ENCODE results near the gene SHISA9. TPM values are rescaled to one million over a fixed set of nuclear protein-coding genes. Genes with fewer than 3 reads are reported as not detected.

The SHISA9 gene
- polyA plus RNA-seq, 1 donor: 2.7 TPM

- Histone ChIP-seq H3K4me1 (ENCODE audit: control insufficient read depth, insufficient read depth, low read length) (no peaks in the 10 kb centered on the region), H3K27me3 (ENCODE audit: control insufficient read depth, insufficient read depth, low read length) (no peaks in the 10 kb centered on the region), H3K36me3 (ENCODE audit: control insufficient read depth, insufficient read depth, low read length) (no peaks in the 10 kb centered on the region), H3K27ac (ENCODE audit: low read length) (no peak overlapping the region), H3K4me3 (ENCODE audit: low read length) (no peak overlapping the region), H3K9me3 (ENCODE audit: control insufficient read depth, low read depth, low read length) (no peaks in the 10 kb centered on the region)
- WGBS (ENCODE audit: insufficient coverage, low lambda C conversion rate): 58% methylated on average over 3 of the region's 9 CpGs
- DNase-seq: no peak
Measured at GRCh38 chr16:13061691-13062090, 160.3 kb downstream of the SHISA9 start.

- H3K4me3 ChIP-seq (ENCODE audit: low read length): no peak overlapping the region
- WGBS (ENCODE audit: insufficient coverage, low lambda C conversion rate): no CpG with 5 or more reads among the region's 2 CpGs
- no peak for DNase-seq
- no peaks in the 10 kb centered on the region for H3K36me3 ChIP-seq (ENCODE audit: control insufficient read depth, insufficient read depth, low read length)
- H3K9me3 ChIP-seq (ENCODE audit: control insufficient read depth, low read depth, low read length): no peaks in the 10 kb centered on the region
- H3K4me1 ChIP-seq (ENCODE audit: control insufficient read depth, insufficient read depth, low read length): no peaks in the 10 kb centered on the region
- H3K27ac ChIP-seq (ENCODE audit: low read length): no peak overlapping the region
- no peaks in the 10 kb centered on the region for H3K27me3 ChIP-seq (ENCODE audit: control insufficient read depth, insufficient read depth, low read length)
Measured at GRCh38 chr16:13062219-13062618, 160.8 kb downstream of the SHISA9 start.

- no peaks in the 10 kb centered on the region for H3K27me3 ChIP-seq (ENCODE audit: control insufficient read depth, insufficient read depth, low read length)
- 93% methylated on average over 3 of the region's 10 CpGs for WGBS (ENCODE audit: insufficient coverage, low lambda C conversion rate)
- H3K4me3 ChIP-seq (ENCODE audit: low read length): no peak overlapping the region
- no peak overlapping the region for H3K27ac ChIP-seq (ENCODE audit: low read length)
- H3K36me3 ChIP-seq (ENCODE audit: control insufficient read depth, insufficient read depth, low read length): no peaks in the 10 kb centered on the region
- no peaks in the 10 kb centered on the region for H3K4me1 ChIP-seq (ENCODE audit: control insufficient read depth, insufficient read depth, low read length)
- DNase-seq: no peak
- no peaks in the 10 kb centered on the region for H3K9me3 ChIP-seq (ENCODE audit: control insufficient read depth, low read depth, low read length)
Measured at GRCh38 chr16:13063457-13063856, 162.1 kb downstream of the SHISA9 start.

DNA sequence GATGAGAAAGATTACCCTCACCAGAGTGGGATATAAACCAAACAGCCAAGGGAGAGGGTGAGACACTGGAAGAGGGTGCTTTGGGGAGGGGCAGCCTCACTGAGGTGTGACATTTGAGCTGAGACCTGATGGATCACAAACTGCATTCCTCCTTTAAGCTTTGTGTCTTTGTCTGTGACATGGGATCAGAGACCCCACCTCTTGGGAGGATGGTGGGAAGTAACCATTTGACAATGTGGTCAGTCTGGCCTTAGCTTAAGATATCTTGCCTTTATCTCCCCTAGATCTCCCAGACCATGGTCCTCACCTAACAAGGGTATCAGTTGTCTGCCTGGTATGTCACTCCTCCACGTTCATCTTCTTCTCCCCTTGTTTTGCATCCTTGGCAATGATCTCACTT is 163.4 kb downstream of the SHISA9 start:
- no peaks in the 10 kb centered on the region for H3K27me3 ChIP-seq (ENCODE audit: control insufficient read depth, insufficient read depth, low read length)
- H3K36me3 ChIP-seq (ENCODE audit: control insufficient read depth, insufficient read depth, low read length): no peaks in the 10 kb centered on the region
- 0% methylated on average over 1 of the region's 1 CpG for whole genome bisulfite sequencing (ENCODE audit: insufficient coverage, low lambda C conversion rate)
- no peaks in the 10 kb centered on the region for H3K4me1 ChIP-seq (ENCODE audit: control insufficient read depth, insufficient read depth, low read length)
- H3K4me3 ChIP-seq (ENCODE audit: low read length): no peak overlapping the region
- no peaks in the 10 kb centered on the region for H3K9me3 ChIP-seq (ENCODE audit: control insufficient read depth, low read depth, low read length)
- no peak overlapping the region for H3K27ac ChIP-seq (ENCODE audit: low read length)
- no peak for DNase-seq

DNA sequence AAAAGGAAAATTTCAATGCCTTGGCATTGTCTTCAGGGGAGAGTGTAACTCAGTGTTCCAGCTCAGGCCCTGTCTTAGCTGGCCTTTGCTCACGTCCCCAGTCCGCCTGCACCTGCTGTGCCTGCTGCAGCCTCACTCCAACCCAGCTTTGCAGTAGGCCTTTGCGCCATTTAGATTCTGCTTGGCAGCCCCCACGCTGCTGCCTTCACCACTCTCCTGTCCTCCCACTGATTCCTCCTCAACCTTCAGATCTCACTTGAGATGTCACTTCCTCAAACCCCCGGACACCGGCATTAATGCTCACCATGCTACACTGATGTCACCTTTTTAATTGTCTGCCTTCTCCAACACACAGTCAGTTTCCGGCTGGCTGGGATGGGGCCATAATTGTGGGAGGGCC is 166.2 kb downstream of the SHISA9 start:
- DNase-seq: no peak
- H3K27ac ChIP-seq (ENCODE audit: low read length): no peak overlapping the region
- no peak overlapping the region for H3K4me3 ChIP-seq (ENCODE audit: low read length)
- no peaks in the 10 kb centered on the region for H3K36me3 ChIP-seq (ENCODE audit: control insufficient read depth, insufficient read depth, low read length)
- H3K27me3 ChIP-seq (ENCODE audit: control insufficient read depth, insufficient read depth, low read length): peaks cover 3% of the 10 kb centered on the region
- 93% methylated on average over 3 of the region's 7 CpGs for WGBS (ENCODE audit: insufficient coverage, low lambda C conversion rate)
- no peaks in the 10 kb centered on the region for H3K4me1 ChIP-seq (ENCODE audit: control insufficient read depth, insufficient read depth, low read length)
- no peaks in the 10 kb centered on the region for H3K9me3 ChIP-seq (ENCODE audit: control insufficient read depth, low read depth, low read length)

GRCh38 chr16:13068912-13069583 is 167.7 kb downstream of the SHISA9 start:
- Histone ChIP-seq H3K27me3 (ENCODE audit: control insufficient read depth, insufficient read depth, low read length) (peaks cover 3% of the 10 kb centered on the region), H3K36me3 (ENCODE audit: control insufficient read depth, insufficient read depth, low read length) (no peaks in the 10 kb centered on the region), H3K4me3 (ENCODE audit: low read length) (no peak overlapping the region), H3K9me3 (ENCODE audit: control insufficient read depth, low read depth, low read length) (no peaks in the 10 kb centered on the region), H3K4me1 (ENCODE audit: control insufficient read depth, insufficient read depth, low read length) (no peaks in the 10 kb centered on the region), H3K27ac (ENCODE audit: low read length) (no peak overlapping the region)
- no peak for DNase-seq
- WGBS (ENCODE audit: insufficient coverage, low lambda C conversion rate): no CpG with 5 or more reads among the region's 8 CpGs

DNA sequence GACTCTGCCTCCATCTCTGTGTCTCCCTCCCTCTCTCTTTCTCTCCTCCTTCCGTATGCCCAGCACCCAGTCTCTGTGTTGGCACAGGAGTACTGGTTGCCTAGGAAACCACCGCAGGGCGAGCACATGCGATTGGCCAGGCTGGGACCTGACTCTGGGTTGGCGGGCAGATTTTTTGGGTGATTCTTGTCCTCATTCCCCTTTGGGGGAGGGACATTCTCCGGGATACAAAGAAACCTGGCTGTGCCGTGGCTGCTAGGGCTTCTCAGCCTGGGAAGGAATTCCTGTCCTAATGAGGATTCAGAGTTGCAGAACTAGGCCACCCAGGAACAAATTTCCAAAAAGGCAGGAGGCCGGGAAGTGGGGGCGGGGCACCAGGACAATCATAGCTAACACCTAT is 168.9 kb downstream of the SHISA9 start:
- peaks cover 3% of the 10 kb centered on the region for H3K27me3 ChIP-seq (ENCODE audit: control insufficient read depth, insufficient read depth, low read length)
- H3K36me3 ChIP-seq (ENCODE audit: control insufficient read depth, insufficient read depth, low read length): no peaks in the 10 kb centered on the region
- no peaks in the 10 kb centered on the region for H3K4me1 ChIP-seq (ENCODE audit: control insufficient read depth, insufficient read depth, low read length)
- no peak overlapping the region for H3K27ac ChIP-seq (ENCODE audit: low read length)
- H3K9me3 ChIP-seq (ENCODE audit: control insufficient read depth, low read depth, low read length): no peaks in the 10 kb centered on the region
- no CpG with 5 or more reads among the region's 9 CpGs for whole genome bisulfite sequencing (ENCODE audit: insufficient coverage, low lambda C conversion rate)
- no peak overlapping the region for H3K4me3 ChIP-seq (ENCODE audit: low read length)
- no peak for DNase-seq

DNA sequence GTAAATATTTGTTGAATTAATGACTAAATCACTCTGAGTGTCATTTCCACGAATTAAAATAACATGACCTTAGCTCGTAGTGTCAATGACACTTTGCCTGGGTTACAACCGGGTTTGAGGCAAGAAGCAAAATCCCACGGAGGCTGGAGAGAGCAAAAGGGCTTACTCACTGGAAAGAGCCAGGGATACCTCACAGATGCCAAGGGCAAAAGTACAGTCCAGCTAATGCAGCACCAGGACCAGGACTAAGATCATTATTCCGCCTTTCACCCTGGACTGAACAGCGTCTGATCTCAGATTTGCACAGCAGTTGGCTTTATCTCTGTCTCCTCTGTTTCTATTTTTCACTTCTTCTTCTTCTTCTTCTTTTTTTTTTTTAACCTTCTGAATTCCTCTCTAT is 175.5 kb downstream of the SHISA9 start:
- H3K27me3 ChIP-seq (ENCODE audit: control insufficient read depth, insufficient read depth, low read length): no peaks in the 10 kb centered on the region
- no peaks in the 10 kb centered on the region for H3K9me3 ChIP-seq (ENCODE audit: control insufficient read depth, low read depth, low read length)
- no peak overlapping the region for H3K27ac ChIP-seq (ENCODE audit: low read length)
- H3K4me3 ChIP-seq (ENCODE audit: low read length): no peak overlapping the region
- WGBS (ENCODE audit: insufficient coverage, low lambda C conversion rate): 71% methylated on average over 4 of the region's 6 CpGs
- H3K4me1 ChIP-seq (ENCODE audit: control insufficient read depth, insufficient read depth, low read length): no peaks in the 10 kb centered on the region
- no peaks in the 10 kb centered on the region for H3K36me3 ChIP-seq (ENCODE audit: control insufficient read depth, insufficient read depth, low read length)
- no peak for DNase-seq

DNA sequence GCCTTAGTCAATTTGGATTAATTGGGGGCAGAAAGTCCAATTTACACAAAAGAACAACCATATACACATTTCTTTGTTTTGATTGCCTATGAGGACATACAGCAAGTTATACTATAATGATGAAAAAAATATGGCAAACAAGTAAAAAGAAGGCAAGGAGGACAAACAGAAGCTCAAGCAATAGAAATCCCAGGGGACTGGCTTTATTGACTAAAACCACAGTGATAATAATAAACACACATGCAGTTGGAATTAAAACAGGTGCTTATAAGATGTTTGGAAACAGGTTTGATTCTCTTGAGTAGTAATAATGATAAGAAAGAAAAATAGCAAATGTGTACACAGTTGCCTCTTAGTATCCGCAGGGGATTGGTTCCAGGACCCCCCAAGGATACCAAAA is 176.4 kb downstream of the SHISA9 start:
- no peaks in the 10 kb centered on the region for H3K36me3 ChIP-seq (ENCODE audit: control insufficient read depth, insufficient read depth, low read length)
- no peak overlapping the region for H3K4me3 ChIP-seq (ENCODE audit: low read length)
- 83% methylated on average over 1 of the region's 1 CpG for WGBS (ENCODE audit: insufficient coverage, low lambda C conversion rate)

DNA sequence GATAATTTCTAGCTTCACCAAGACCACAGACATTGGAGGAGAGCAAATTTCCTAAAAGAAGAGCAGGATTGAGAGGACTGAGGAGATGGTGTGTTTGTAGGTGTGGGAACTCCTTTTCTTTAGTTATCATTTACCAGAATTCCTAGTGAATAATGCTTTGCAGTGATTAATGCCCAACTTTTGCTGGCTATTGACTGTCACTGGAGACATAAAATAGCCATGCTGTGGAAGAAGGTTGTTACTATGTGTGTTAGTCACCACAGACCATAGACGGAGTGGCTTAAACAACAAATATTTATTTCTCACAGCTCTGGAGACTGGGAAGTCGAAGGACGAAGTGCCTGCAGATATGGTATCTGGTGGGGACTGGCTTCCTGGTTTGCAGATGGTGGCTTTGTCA is 179.1 kb downstream of the SHISA9 start:
- Histone ChIP-seq H3K9me3 (ENCODE audit: control insufficient read depth, low read depth, low read length) (no peaks in the 10 kb centered on the region), H3K27me3 (ENCODE audit: control insufficient read depth, insufficient read depth, low read length) (no peaks in the 10 kb centered on the region), H3K4me3 (ENCODE audit: low read length) (no peak overlapping the region), H3K27ac (ENCODE audit: low read length) (no peak overlapping the region), H3K4me1 (ENCODE audit: control insufficient read depth, insufficient read depth, low read length) (no peaks in the 10 kb centered on the region), H3K36me3 (ENCODE audit: control insufficient read depth, insufficient read depth, low read length) (no peaks in the 10 kb centered on the region)
- WGBS (ENCODE audit: insufficient coverage, low lambda C conversion rate): no CpG with 5 or more reads among the region's 3 CpGs
- DNase-seq: no peak

More for the DNA sequence above, 176.4 kb downstream of the SHISA9 start:
- no peak for DNase-seq
- Histone ChIP-seq H3K27ac (ENCODE audit: low read length) (no peak overlapping the region), H3K9me3 (ENCODE audit: control insufficient read depth, low read depth, low read length) (no peaks in the 10 kb centered on the region), H3K4me1 (ENCODE audit: control insufficient read depth, insufficient read depth, low read length) (no peaks in the 10 kb centered on the region), H3K27me3 (ENCODE audit: control insufficient read depth, insufficient read depth, low read length) (no peaks in the 10 kb centered on the region)

DNA sequence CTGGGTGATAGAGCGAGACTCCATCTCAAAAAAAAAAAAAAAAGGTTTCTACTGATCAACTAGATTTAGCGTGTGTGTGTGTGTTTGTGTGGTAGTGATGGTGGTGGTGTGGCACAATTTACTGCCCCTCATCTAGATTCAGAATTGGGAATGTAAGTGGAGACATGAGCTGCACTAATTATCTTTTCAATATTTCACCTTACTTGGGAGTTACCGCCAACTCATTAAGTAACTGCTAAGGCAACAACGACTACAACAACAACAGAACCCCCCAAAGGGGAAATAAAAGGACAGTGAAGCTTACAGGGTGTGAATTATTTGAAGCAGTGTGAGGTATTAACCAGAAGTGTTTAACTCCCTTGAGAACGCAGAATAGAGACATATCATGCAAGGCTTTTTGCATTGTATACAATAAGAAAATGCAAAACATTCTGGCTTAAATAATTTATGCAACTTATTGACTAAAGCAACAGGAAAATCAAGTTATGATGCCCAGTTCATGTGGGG is 180.5 kb downstream of the SHISA9 start:
- WGBS (ENCODE audit: insufficient coverage, low lambda C conversion rate): no CpG with 5 or more reads among the region's 5 CpGs
- no peak overlapping the region for H3K27ac ChIP-seq (ENCODE audit: low read length)
- no peaks in the 10 kb centered on the region for H3K9me3 ChIP-seq (ENCODE audit: control insufficient read depth, low read depth, low read length)
- no peaks in the 10 kb centered on the region for H3K4me1 ChIP-seq (ENCODE audit: control insufficient read depth, insufficient read depth, low read length)
- no peaks in the 10 kb centered on the region for H3K27me3 ChIP-seq (ENCODE audit: control insufficient read depth, insufficient read depth, low read length)
- DNase-seq: no peak
- no peak overlapping the region for H3K4me3 ChIP-seq (ENCODE audit: low read length)
- no peaks in the 10 kb centered on the region for H3K36me3 ChIP-seq (ENCODE audit: control insufficient read depth, insufficient read depth, low read length)

All from large intestine (tissue), 3 donors.